ENCODE measurements around the gene MARK4.

- TF ChIP-seq CTCF (conservative IDR thresholded peaks at IDR 0.05), result no peak
- TF ChIP-seq EZH2 (IDR thresholded peaks at IDR 0.05; ENCODE audit: low read depth), result no peak
Observed at GRCh38 chr19:45290381-45290931, 39.4 kb downstream of the MARK4 start.
